Endothelial cell of umbilical vein (primary cell): ENCODE measurements around the gene DIDO1. TPM values are rescaled to one million over a fixed set of nuclear protein-coding genes. Genes with fewer than 3 reads are reported as not detected.

ENCODE experiments used
- BruUV-seq: library from RNA; stranded (reverse); fragments of 400-500 nt; replicated peaks from 2 replicates; lab custom pipeline; 2021; lab: Mats Ljungman, UMichigan
- CTCF ChIA-PET: fragments of 300-600, 350-600 bp; sonication (Branson Sonifier 250); formaldehyde crosslinking; loops from one replicate; lab custom pipeline; 2021; ENCODE audit warnings: antibody characterized with exemption, inconsistent platforms; lab: Charles Lee
- POLR2A ChIA-PET: fragments of 300-600, 350-600 bp; sonication (Branson Sonifier 250); formaldehyde crosslinking; loops from one replicate; lab custom pipeline; 2021; ENCODE audit warnings: antibody characterized with exemption, inconsistent platforms; lab: Charles Lee
- DNase-seq: peaks from one replicate; pipeline ENCODE4 v3.0.0-alpha.2; 2011; ENCODE audit warnings: low read depth, low spot score
- FAIRE-seq: peaks from 2 replicates; lab custom pipeline; 2011; peaks lifted over from hg19 to GRCh38; lab: Jason Lieb, UNC
- H2AFZ ChIP-seq: 2 replicates; pipeline ENCODE4 v1.6.0; 2012; ENCODE audit warnings: low read depth, low read length, control low read depth, inconsistent platforms
- H3K27ac ChIP-seq: 2 replicates; pipeline ENCODE4 v1.5.1; 2011; ENCODE audit warnings: low read depth, mild to moderate bottlenecking, control low read depth, low read length, moderate library complexity; ENCODE audit not compliant: insufficient read depth
- H3K27me3 ChIP-seq, 2 experiments: 2 replicates each; pipeline versions ENCODE4 v1.6.0 to v1.6.1; 2011; ENCODE audit warnings: low read length in 2 of 2, mixed read lengths in 1 of 2; ENCODE audit not compliant: control insufficient read depth in 2 of 2, insufficient read depth in 2 of 2
- H3K36me3 ChIP-seq, 2 experiments: 2 replicates in 1 of 2; 3 replicates in 1 of 2; pipeline ENCODE4 v1.5.1; 2011; ENCODE audit warnings: low read length in 2 of 2, mild to moderate bottlenecking in 1 of 2, moderate library complexity in 1 of 2; ENCODE audit not compliant: control insufficient read depth in 2 of 2, insufficient read depth in 2 of 2; ENCODE audit errors: extremely low read depth in 1 of 2
- H3K4me1 ChIP-seq: 3 replicates; pipeline ENCODE4 v1.5.1; 2011; ENCODE audit warnings: mild to moderate bottlenecking, low read length; ENCODE audit not compliant: control insufficient read depth, insufficient read depth; ENCODE audit errors: extremely low read depth
- H3K4me2 ChIP-seq: 2 replicates; pipeline ENCODE4 v1.6.1; 2011; ENCODE audit warnings: low read length, control low read depth, mixed read lengths; ENCODE audit not compliant: insufficient read depth
- H3K4me3 ChIP-seq, 3 experiments: fragments of 200-600 bp in 1 of 3; sonication (generic), shearing (Covaris generic) in 1 of 3; replicated peaks in 1 of 3; 2 replicates each; pipeline ENCODE4 v1.5.1; 2011 to 2016; ENCODE audit warnings: control low read depth in 3 of 3, low read length in 3 of 3, mild to moderate bottlenecking in 2 of 3, inconsistent platforms in 1 of 3, low read depth in 1 of 3, moderate library complexity in 1 of 3; ENCODE audit not compliant: insufficient read depth in 1 of 3
- H3K79me2 ChIP-seq: 2 replicates; pipeline ENCODE4 v1.6.0; 2012; ENCODE audit warnings: low read length, inconsistent platforms; ENCODE audit not compliant: control insufficient read depth, insufficient read depth
- H3K9ac ChIP-seq: replicated peaks from 2 replicates; pipeline ENCODE3; 2011; ENCODE audit warnings: low read length, control low read depth; ENCODE audit not compliant: insufficient read depth; ENCODE audit errors: extremely low read depth
- H3K9me1 ChIP-seq: replicated peaks from 3 replicates; pipeline ENCODE4 v1.6.0; 2011; ENCODE audit warnings: mild to moderate bottlenecking, low read length; ENCODE audit not compliant: control insufficient read depth, insufficient read depth; ENCODE audit errors: extremely low read depth
- H3K9me3 ChIP-seq: replicated peaks from 2 replicates; pipeline ENCODE4 v1.5.1; 2012; ENCODE audit warnings: low read length, inconsistent platforms; ENCODE audit not compliant: control insufficient read depth, insufficient read depth
- H4K20me1 ChIP-seq: replicated peaks from 2 replicates; pipeline ENCODE3; 2011; ENCODE audit warnings: mild to moderate bottlenecking, low read length; ENCODE audit not compliant: control insufficient read depth, insufficient read depth; ENCODE audit errors: extremely low read depth
- CTCF ChIP-seq, 2 donors: IDR thresholded peaks; 1 replicate in 1 of 2; 2 replicates in 1 of 2; pipeline ENCODE4 v1.5.1; 2011; ENCODE audit warnings: low read length in 2 of 2, mild to moderate bottlenecking in 2 of 2, moderate library complexity in 2 of 2, control low read depth in 1 of 2, inconsistent platforms in 1 of 2, low read depth in 1 of 2; ENCODE audit not compliant: insufficient read depth in 1 of 2; ENCODE audit errors: extremely low read depth in 1 of 2
- EZH2 ChIP-seq: IDR thresholded peaks from 2 replicates; pipeline ENCODE4 v1.6.1; 2012; ENCODE audit warnings: borderline replicate concordance, low read depth, mild to moderate bottlenecking, moderate library complexity, low read length, inconsistent platforms; ENCODE audit not compliant: severe bottlenecking
- FOS ChIP-seq: IDR thresholded peaks from 2 replicates; pipeline ENCODE4 v1.6.1; 2011; ENCODE audit warnings: mild to moderate bottlenecking, low read length, moderate library complexity, borderline replicate concordance; ENCODE audit not compliant: insufficient read depth
- GATA2 ChIP-seq: IDR thresholded peaks from 2 replicates; pipeline ENCODE4 v1.7.0; 2011; ENCODE audit warnings: low read depth, mild to moderate bottlenecking, moderate library complexity, mixed read lengths, low read length; ENCODE audit not compliant: insufficient read length, insufficient read depth
- JUN ChIP-seq: IDR thresholded peaks from 2 replicates; pipeline ENCODE4 v1.6.1; 2011; ENCODE audit warnings: borderline replicate concordance, low read depth; ENCODE audit not compliant: insufficient read length, insufficient read depth
- MYC ChIP-seq: IDR thresholded peaks from one replicate; pipeline ENCODE4 v1.6.1; 2011; ENCODE audit warnings: mild to moderate bottlenecking, low read depth, low read length
- POLR2A ChIP-seq: IDR thresholded peaks from 2 replicates; pipeline ENCODE4 v1.6.1; 2012; ENCODE audit warnings: low read depth, mild to moderate bottlenecking, control low read depth, low read length
- POLR2AphosphoS5 ChIP-seq: IDR thresholded peaks from 2 replicates; pipeline ENCODE4 v1.6.1; 2012; ENCODE audit warnings: low read depth, mild to moderate bottlenecking, control low read depth, low read length, moderate library complexity; ENCODE audit not compliant: insufficient read depth
- dilution Hi-C: fragments of 300-500 bp; cut with MboI; formaldehyde crosslinking; loops from one replicate; pipeline ENCODE4 v1.15.0; 2019; ENCODE audit warnings: low sequenced_read_pairs; ENCODE audit not compliant: extremely low pct_ligation_motif_present
- intact Hi-C: fragments of 100-400 bp; cut with micrococcal nuclease; formaldehyde crosslinking; loops from one replicate; pipeline ENCODE4 v1.10.0; 2022
- polyA plus RNA-seq, 4 experiments: library from polyadenylated mRNA; depleted of rRNA in 3 of 4; stranded (reverse) in 3 of 4; unstranded in 1 of 4; fragments of >200 nt; gene quantifications; 2 replicates each; pipeline versions ENCODE4 v1.2.1 to v1.2.3, GENCODE V29; 2011 to 2012; ENCODE audit warnings: missing spikeins in 1 of 4
- total RNA-seq: library from RNA; stranded (reverse); gene quantifications from 2 replicates; pipeline ENCODE4 v1.2.3, GENCODE V29; 2021
- TF ChIP-seq, protein P1 (sequence below): IDR thresholded peaks from 2 replicates; pipeline ENCODE4 v1.6.1; 2011; ENCODE audit not compliant: insufficient read depth, insufficient read length

Gene DIDO1
- total and polyA plus RNA-seq, 2 donors (not counting 3 experiments of a cell fraction or from before 2014, with no cell fraction given) = 22.1 to 51.2 TPM

DNA sequence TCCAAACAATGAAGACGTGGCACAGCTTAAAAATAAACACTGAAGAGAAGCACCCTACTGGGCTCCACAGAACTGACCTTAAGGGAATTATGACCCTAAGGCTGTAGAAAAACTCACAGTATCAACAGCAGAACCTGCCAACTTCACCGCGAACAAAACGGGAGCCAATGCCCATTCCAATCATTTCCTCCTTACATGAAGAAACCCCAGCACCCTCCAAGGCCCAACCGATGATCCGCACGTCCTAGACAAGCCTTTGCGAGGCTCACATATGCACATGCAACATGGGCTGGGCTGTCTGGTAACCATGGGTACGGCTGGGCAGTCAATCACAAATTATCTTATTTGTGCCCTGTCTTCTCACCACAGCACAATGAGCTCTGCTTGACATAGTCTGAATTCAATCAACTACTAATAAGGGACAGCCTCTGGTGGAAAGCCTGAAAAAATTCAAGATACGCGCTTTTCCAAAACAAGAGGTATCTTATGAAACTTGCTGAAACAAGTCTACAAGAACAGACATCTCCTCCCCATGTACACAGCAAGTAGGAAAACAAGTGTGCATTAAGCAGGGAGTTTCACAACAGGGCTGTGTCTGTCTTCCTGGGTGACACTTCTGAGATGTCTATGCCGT, 1.7 kb downstream of the DIDO1 start:
- DNase-seq (peak; percentile 40), FAIRE-seq (no peak)
- ChIA-PET POLR2A (interaction anchor here (0.6 kb wide), 1 partner anchor 9 kb away, joined by 3 read pairs; no protein-coding TSS in a partner anchor), CTCF (interaction anchor here (0.9 to 1.8 kb wide), 5 partner anchors 13 to 48 kb away, joined by 3 to 6 read pairs (median 4); partner anchors contain the start of gene GID8)
- peak overlapping the region; percentile 83 for H3K9ac ChIP-seq
- TSS peak; percentile 23 for BruUV-seq
- H3K27ac ChIP-seq = peak overlapping the region; percentile 0
- no peak for TF ChIP-seq GATA2
- TF ChIP-seq POLR2A = no peak
- TF ChIP-seq, protein P1, sequence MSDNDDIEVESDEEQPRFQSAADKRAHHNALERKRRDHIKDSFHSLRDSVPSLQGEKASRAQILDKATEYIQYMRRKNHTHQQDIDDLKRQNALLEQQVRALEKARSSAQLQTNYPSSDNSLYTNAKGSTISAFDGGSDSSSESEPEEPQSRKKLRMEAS = no peak
- no peak for TF ChIP-seq CTCF (IDR thresholded peaks at IDR 0.05; ENCODE audit: extremely low read depth in 1 of 2, insufficient read depth in 1 of 2, low read depth in 1 of 2, low read length in 2 of 2)
- TF ChIP-seq EZH2 = no peak
- TF ChIP-seq POLR2AphosphoS5 = no peak
- no peak for TF ChIP-seq MYC
- TF ChIP-seq JUN = no peak
- TF ChIP-seq FOS = no peak
- peaks cover 12% of the 10 kb centered on the region for H4K20me1 ChIP-seq
- H3K36me3 ChIP-seq = no peaks in the 10 kb centered on the region
- no peak overlapping the region for H2AFZ ChIP-seq
- H3K4me3 ChIP-seq = peak overlapping the region in 2 of 3 experiments; percentile 74 to 96
- H3K9me1 ChIP-seq = no peaks in the 10 kb centered on the region
- H3K9me3 ChIP-seq = no peaks in the 10 kb centered on the region
- peaks cover 49% of the 10 kb centered on the region for H3K4me1 ChIP-seq
- H3K79me2 ChIP-seq = peaks cover 94% of the 10 kb centered on the region
- H3K27me3 ChIP-seq = no peaks in the 10 kb centered on the region
- intact Hi-C loops (no loop called here), dilution Hi-C loops (no loop called here)
- peak overlapping the region; percentile 84 for H3K4me2 ChIP-seq
